Measurements from ENCODE around the gene SYT1. TPM values are rescaled to one million over a fixed set of nuclear protein-coding genes. Genes with fewer than 3 reads are reported as not detected.

Gene SYT1
- total and polyA plus RNA-seq, 4 donors: 0.53 to 0.84 (median 0.64) TPM

DNA sequence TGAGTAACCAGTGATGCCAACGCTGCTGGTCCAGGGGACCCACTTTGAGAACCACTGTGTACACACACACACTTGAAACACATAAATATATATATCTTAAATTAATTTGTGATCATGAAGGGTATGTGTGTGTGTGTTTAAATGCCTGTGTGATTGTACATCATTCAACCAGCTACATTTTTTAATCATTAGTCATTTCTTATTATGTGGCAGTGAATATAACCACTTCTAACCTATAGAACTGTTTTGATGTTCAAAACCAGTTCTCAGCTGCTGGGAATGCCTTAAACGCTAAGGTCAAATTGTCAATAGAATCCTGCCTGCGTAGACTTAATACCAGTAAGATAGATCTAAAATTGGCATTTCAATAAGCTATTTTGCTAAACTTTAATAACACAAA lies 330.0 kb downstream of the SYT1 start:
- no peaks in the 10 kb centered on the region for H3K27me3 ChIP-seq (ENCODE audit: control insufficient read depth in 4 of 4, insufficient read depth in 4 of 4, low read length in 3 of 4)
- H3K4me1 ChIP-seq (ENCODE audit: control insufficient read depth in 4 of 4, insufficient read depth in 4 of 4, low read length in 3 of 4): no peaks in the 10 kb centered on the region
- H3K9me3 ChIP-seq (ENCODE audit: control insufficient read depth in 4 of 4, low read length in 3 of 4): no peaks in the 10 kb centered on the region
- no peak overlapping the region for H3K9ac ChIP-seq (ENCODE audit: low read depth in 1 of 2, low read length in 2 of 2)
- no peak overlapping the region for H3K4me3 ChIP-seq (ENCODE audit: low read depth in 1 of 3, low read length in 3 of 3)
- 55% methylated on average over 3 of the region's 3 CpGs for WGBS
- no peak for DNase-seq (ENCODE audit: low spot score)
- H3K36me3 ChIP-seq (ENCODE audit: control insufficient read depth in 4 of 4, insufficient read depth in 3 of 4, low read depth in 1 of 4, low read length in 3 of 4): no peaks in the 10 kb centered on the region
- H3K27ac ChIP-seq (ENCODE audit: low read depth in 1 of 2, low read length in 2 of 2): no peak overlapping the region
- TF ChIP-seq, protein P1, sequence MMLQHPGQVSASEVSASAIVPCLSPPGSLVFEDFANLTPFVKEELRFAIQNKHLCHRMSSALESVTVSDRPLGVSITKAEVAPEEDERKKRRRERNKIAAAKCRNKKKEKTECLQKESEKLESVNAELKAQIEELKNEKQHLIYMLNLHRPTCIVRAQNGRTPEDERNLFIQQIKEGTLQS (IDR thresholded peaks at IDR 0.05): no peak
- TF ChIP-seq FOXA2 (IDR thresholded peaks at IDR 0.05): no peak

DNA sequence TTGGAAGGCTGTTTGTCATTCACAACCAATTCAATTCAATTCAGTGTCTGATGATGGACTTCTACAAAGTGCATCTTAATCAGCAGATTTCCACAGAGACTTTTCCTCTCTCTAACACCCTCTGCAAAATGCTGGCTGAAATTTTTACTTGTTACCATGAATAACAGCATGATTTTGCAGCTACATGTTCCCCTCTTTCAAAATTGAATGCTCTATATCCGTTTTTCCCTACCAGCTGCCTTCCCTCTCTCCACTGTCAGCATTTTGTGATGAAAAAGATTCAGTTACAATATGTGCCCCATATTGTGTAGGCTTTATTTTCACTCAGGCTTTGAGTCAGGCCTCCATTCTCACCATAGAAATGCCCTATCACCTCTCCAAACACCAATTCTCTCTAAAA lies 334.6 kb downstream of the SYT1 start:
- TF ChIP-seq FOXA1 (IDR thresholded peaks at IDR 0.05) (no peak), JUND (IDR thresholded peaks at IDR 0.05) (no peak), TAF1 (conservative IDR thresholded peaks at IDR 0.05) (no peak)
- TF ChIP-seq, protein P2, sequence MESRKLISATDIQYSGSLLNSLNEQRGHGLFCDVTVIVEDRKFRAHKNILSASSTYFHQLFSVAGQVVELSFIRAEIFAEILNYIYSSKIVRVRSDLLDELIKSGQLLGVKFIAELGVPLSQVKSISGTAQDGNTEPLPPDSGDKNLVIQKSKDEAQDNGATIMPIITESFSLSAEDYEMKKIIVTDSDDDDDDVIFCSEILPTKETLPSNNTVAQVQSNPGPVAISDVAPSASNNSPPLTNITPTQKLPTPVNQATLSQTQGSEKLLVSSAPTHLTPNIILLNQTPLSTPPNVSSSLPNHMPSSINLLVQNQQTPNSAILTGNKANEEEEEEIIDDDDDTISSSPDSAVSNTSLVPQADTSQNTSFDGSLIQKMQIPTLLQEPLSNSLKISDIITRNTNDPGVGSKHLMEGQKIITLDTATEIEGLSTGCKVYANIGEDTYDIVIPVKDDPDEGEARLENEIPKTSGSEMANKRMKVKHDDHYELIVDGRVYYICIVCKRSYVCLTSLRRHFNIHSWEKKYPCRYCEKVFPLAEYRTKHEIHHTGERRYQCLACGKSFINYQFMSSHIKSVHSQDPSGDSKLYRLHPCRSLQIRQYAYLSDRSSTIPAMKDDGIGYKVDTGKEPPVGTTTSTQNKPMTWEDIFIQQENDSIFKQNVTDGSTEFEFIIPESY (IDR thresholded peaks at IDR 0.05): no peak
- TF ChIP-seq, protein P3, sequence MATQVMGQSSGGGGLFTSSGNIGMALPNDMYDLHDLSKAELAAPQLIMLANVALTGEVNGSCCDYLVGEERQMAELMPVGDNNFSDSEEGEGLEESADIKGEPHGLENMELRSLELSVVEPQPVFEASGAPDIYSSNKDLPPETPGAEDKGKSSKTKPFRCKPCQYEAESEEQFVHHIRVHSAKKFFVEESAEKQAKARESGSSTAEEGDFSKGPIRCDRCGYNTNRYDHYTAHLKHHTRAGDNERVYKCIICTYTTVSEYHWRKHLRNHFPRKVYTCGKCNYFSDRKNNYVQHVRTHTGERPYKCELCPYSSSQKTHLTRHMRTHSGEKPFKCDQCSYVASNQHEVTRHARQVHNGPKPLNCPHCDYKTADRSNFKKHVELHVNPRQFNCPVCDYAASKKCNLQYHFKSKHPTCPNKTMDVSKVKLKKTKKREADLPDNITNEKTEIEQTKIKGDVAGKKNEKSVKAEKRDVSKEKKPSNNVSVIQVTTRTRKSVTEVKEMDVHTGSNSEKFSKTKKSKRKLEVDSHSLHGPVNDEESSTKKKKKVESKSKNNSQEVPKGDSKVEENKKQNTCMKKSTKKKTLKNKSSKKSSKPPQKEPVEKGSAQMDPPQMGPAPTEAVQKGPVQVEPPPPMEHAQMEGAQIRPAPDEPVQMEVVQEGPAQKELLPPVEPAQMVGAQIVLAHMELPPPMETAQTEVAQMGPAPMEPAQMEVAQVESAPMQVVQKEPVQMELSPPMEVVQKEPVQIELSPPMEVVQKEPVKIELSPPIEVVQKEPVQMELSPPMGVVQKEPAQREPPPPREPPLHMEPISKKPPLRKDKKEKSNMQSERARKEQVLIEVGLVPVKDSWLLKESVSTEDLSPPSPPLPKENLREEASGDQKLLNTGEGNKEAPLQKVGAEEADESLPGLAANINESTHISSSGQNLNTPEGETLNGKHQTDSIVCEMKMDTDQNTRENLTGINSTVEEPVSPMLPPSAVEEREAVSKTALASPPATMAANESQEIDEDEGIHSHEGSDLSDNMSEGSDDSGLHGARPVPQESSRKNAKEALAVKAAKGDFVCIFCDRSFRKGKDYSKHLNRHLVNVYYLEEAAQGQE (IDR thresholded peaks at IDR 0.05): no peak
- 36% methylated on average over 1 of the region's 1 CpG for WGBS
- no peaks in the 10 kb centered on the region for H3K4me1 ChIP-seq (ENCODE audit: control insufficient read depth in 4 of 4, insufficient read depth in 4 of 4, low read length in 3 of 4)
- H3K27ac ChIP-seq (ENCODE audit: low read depth in 1 of 2, low read length in 2 of 2): no peak overlapping the region
- H3K27me3 ChIP-seq (ENCODE audit: control insufficient read depth in 4 of 4, insufficient read depth in 4 of 4, low read length in 3 of 4): no peaks in the 10 kb centered on the region
- H3K9ac ChIP-seq (ENCODE audit: low read depth in 1 of 2, low read length in 2 of 2): no peak overlapping the region
- DNase-seq (ENCODE audit: low spot score): no peak
- H3K9me3 ChIP-seq (ENCODE audit: control insufficient read depth in 4 of 4, low read length in 3 of 4): no peaks in the 10 kb centered on the region
- no peak overlapping the region for H3K4me3 ChIP-seq (ENCODE audit: low read depth in 1 of 3, low read length in 3 of 3)
- no peaks in the 10 kb centered on the region for H3K36me3 ChIP-seq (ENCODE audit: control insufficient read depth in 4 of 4, insufficient read depth in 3 of 4, low read depth in 1 of 4, low read length in 3 of 4)

DNA sequence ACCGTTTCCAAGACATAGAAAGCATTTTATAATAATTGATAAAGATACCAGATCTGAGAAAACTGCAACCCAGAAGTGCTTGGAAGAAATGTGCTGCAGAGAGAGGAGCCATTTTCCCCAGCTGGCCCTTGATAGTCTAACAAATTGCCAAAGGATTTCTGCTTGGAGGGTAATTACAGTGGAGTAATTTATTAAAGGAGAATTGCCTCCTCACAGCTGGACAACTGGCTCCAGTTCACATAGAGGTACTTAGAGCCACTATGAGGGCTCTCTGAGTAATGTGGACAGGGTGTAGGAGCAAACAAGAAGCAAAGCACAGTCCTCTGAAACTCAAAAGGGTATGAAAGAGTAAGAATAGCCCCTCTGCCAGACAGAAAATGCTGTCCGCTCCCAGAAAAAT lies 335.6 kb downstream of the SYT1 start:
- H3K4me3 ChIP-seq (ENCODE audit: low read depth in 1 of 3, low read length in 3 of 3): no peak overlapping the region
- no peak for DNase-seq (ENCODE audit: low spot score)
- no peak overlapping the region for H3K9ac ChIP-seq (ENCODE audit: low read depth in 1 of 2, low read length in 2 of 2)
- WGBS: 70% methylated on average over 2 of the region's 2 CpGs
- no peak overlapping the region for H3K27ac ChIP-seq (ENCODE audit: low read depth in 1 of 2, low read length in 2 of 2)
- no peaks in the 10 kb centered on the region for H3K4me1 ChIP-seq (ENCODE audit: control insufficient read depth in 4 of 4, insufficient read depth in 4 of 4, low read length in 3 of 4)
- H3K27me3 ChIP-seq (ENCODE audit: control insufficient read depth in 4 of 4, insufficient read depth in 4 of 4, low read length in 3 of 4): no peaks in the 10 kb centered on the region
- H3K36me3 ChIP-seq (ENCODE audit: control insufficient read depth in 4 of 4, insufficient read depth in 3 of 4, low read depth in 1 of 4, low read length in 3 of 4): no peaks in the 10 kb centered on the region
- TF ChIP-seq, protein P4, sequence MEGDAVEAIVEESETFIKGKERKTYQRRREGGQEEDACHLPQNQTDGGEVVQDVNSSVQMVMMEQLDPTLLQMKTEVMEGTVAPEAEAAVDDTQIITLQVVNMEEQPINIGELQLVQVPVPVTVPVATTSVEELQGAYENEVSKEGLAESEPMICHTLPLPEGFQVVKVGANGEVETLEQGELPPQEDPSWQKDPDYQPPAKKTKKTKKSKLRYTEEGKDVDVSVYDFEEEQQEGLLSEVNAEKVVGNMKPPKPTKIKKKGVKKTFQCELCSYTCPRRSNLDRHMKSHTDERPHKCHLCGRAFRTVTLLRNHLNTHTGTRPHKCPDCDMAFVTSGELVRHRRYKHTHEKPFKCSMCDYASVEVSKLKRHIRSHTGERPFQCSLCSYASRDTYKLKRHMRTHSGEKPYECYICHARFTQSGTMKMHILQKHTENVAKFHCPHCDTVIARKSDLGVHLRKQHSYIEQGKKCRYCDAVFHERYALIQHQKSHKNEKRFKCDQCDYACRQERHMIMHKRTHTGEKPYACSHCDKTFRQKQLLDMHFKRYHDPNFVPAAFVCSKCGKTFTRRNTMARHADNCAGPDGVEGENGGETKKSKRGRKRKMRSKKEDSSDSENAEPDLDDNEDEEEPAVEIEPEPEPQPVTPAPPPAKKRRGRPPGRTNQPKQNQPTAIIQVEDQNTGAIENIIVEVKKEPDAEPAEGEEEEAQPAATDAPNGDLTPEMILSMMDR (IDR thresholded peaks at IDR 0.05; ENCODE audit: low read depth, low read length, missing input control): no peak
- TF ChIP-seq HNF4G (IDR thresholded peaks at IDR 0.05): no peak
- H3K9me3 ChIP-seq (ENCODE audit: control insufficient read depth in 4 of 4, low read length in 3 of 4): no peaks in the 10 kb centered on the region

Measured in liver (tissue), 9 donors.